A375 (cell line): ENCODE measurements around the gene GIMAP6. TPM values are rescaled to one million over a fixed set of nuclear protein-coding genes. Genes with fewer than 3 reads are reported as not detected.

Experiments
- total RNA-seq: library from RNA; depleted of rRNA; stranded (reverse); fragments of >200 nt; shearing (Covaris generic); gene quantifications from 2 replicates; pipeline ENCODE4 v1.2.3, GENCODE V29; 2014; rRNA removed

The GIMAP6 gene
- total RNA-seq: 0.04 and 0.05 TPM in 2 replicates

GRCh38 chr7:150631866-150632864, at the start of gene GIMAP6:
GIMAP6 (minus strand) TSS chr7:150632385; CDS start chr7:150630142, 2,243 bp downstream.

Other genes with a start within 250 kb of the GIMAP6 start
- not detected in 2 replicates for gene GIMAP8, start 181.8 kb downstream of the GIMAP6 start, total RNA-seq
- gene GIMAP7, start 117.5 kb downstream of the GIMAP6 start, total RNA-seq: not detected in 2 replicates
- gene GIMAP4, start 65.0 kb downstream of the GIMAP6 start, total RNA-seq: 0.15 TPM in 1 of 2 replicates, not detected in the other
- gene GIMAP2, start 53.3 kb upstream of the GIMAP6 start, total RNA-seq: 3.0 and 3.8 TPM in 2 replicates
- gene GIMAP1, start 84.2 kb upstream of the GIMAP6 start, total RNA-seq: not detected in 2 replicates
- not detected in 2 replicates for gene GIMAP5, start 105.0 kb upstream of the GIMAP6 start, total RNA-seq
- not detected in 2 replicates for gene TMEM176B, start 168.0 kb upstream of the GIMAP6 start, total RNA-seq
- not detected in 2 replicates for gene TMEM176A, start 168.4 kb upstream of the GIMAP6 start, total RNA-seq
- 0.08 TPM in 1 of 2 replicates, not detected in the other for gene AOC1, start 220.1 kb upstream of the GIMAP6 start, total RNA-seq